OCI-LY1 (cell line): Measurements from ENCODE around the gene STK4.
"Not testable (repeated sequence)": the region's sequence is repeated elsewhere in the genome, so short reads cannot be mapped to it uniquely, and the experiment has no call there.

Experiments used
- H2AFZ ChIP-seq: fragments of 200-600 bp; sonication (generic), shearing (Covaris generic); 2 replicates; pipeline ENCODE4 v1.6.0; 2014; ENCODE audit warnings: antibody characterized with exemption, mild to moderate bottlenecking, low read length
- H3F3A ChIP-seq: fragments of 200-600 bp; sonication (generic), shearing (Covaris generic); 2 replicates; pipeline ENCODE4 v1.6.0; 2014; ENCODE audit warnings: mild to moderate bottlenecking, antibody characterized with exemption, low read length, moderate library complexity; ENCODE audit not compliant: insufficient read depth
- H3K27ac ChIP-seq: fragments of 200-600 bp; sonication (generic); 2 replicates; pipeline ENCODE4 v1.5.1; 2014; ENCODE audit warnings: low read length, mixed run types, mild to moderate bottlenecking, low read depth; ENCODE audit not compliant: poor library complexity, severe bottlenecking
- H3K27me3 ChIP-seq: fragments of 200-600 bp; sonication (generic); 2 replicates; pipeline ENCODE4 v1.6.0; 2014; ENCODE audit warnings: antibody characterized with exemption, mild to moderate bottlenecking, low read length, moderate library complexity; ENCODE audit not compliant: insufficient read depth
- H3K36me3 ChIP-seq: fragments of 200-600 bp; sonication (generic); 2 replicates; pipeline ENCODE4 v1.6.1; 2014; ENCODE audit warnings: mild to moderate bottlenecking, antibody characterized with exemption, low read length, moderate library complexity, mixed read lengths; ENCODE audit not compliant: insufficient read depth
- H3K4me1 ChIP-seq: fragments of 200-600 bp; sonication (generic); 2 replicates; pipeline ENCODE4 v1.5.1; 2014; ENCODE audit warnings: mild to moderate bottlenecking, low read length, moderate library complexity; ENCODE audit not compliant: insufficient read depth, severe bottlenecking
- H3K4me2 ChIP-seq: fragments of 200-600 bp; sonication (generic), shearing (Covaris generic); 2 replicates; pipeline ENCODE4 v1.6.1; 2014; ENCODE audit warnings: low read length
- H3K4me3 ChIP-seq: fragments of 200-600 bp; sonication (generic); 2 replicates; pipeline ENCODE4 v1.5.1; 2014; ENCODE audit warnings: low read length, low read depth, mild to moderate bottlenecking, mixed read lengths; ENCODE audit not compliant: poor library complexity, severe bottlenecking
- H3K79me2 ChIP-seq: fragments of 200-600 bp; shearing (Covaris generic); 2 replicates; pipeline ENCODE4 v1.6.1; 2016; ENCODE audit warnings: mixed run types, low read length, mixed read lengths; ENCODE audit not compliant: insufficient read depth
- H3K9ac ChIP-seq: fragments of 200-600 bp; sonication (generic), shearing (Covaris generic); 2 replicates; pipeline ENCODE4 v1.6.1; 2014; ENCODE audit warnings: mild to moderate bottlenecking, low read length, mixed read lengths
- H3K9me2 ChIP-seq: fragments of 200-600 bp; sonication (generic), shearing (Covaris generic); 2 replicates; pipeline ENCODE4 v1.6.1; 2014; ENCODE audit warnings: low read depth, mild to moderate bottlenecking, low read length, mixed read lengths
- H3K9me3 ChIP-seq: fragments of 200-600 bp; shearing (Covaris generic); 2 replicates; pipeline ENCODE4 v1.6.1; 2014; ENCODE audit warnings: low read length, mixed read lengths
- H4K20me1 ChIP-seq: fragments of 200-600 bp; sonication (generic), shearing (Covaris generic); 2 replicates; pipeline ENCODE4 v1.6.0; 2016; ENCODE audit warnings: mild to moderate bottlenecking, low read length; ENCODE audit not compliant: insufficient read depth
- CTCF ChIP-seq: fragments of 200-600 bp; sonication (generic), shearing (Covaris generic); IDR thresholded peaks from 2 replicates; pipeline ENCODE4 v1.5.1; 2017; ENCODE audit warnings: mild to moderate bottlenecking, antibody characterized with exemption, low read length, moderate library complexity, mixed read lengths
- EZH2 ChIP-seq: fragments of 200-600 bp; sonication (generic), shearing (Covaris generic); IDR thresholded peaks from 2 replicates; pipeline ENCODE4 v1.8.0; 2017; ENCODE audit warnings: borderline replicate concordance, mixed run types, mild to moderate bottlenecking, antibody characterized with exemption, low read length, moderate library complexity, mixed read lengths

The STK4 gene

GRCh38 chr20:45059022-45059728 is 92.9 kb downstream of the STK4 start:
- H3K9ac ChIP-seq, result no peak overlapping the region
- no peaks in the 10 kb centered on the region for H4K20me1 ChIP-seq
- H3K4me3 ChIP-seq, result no peak overlapping the region
- no peaks in the 10 kb centered on the region for H3K9me3 ChIP-seq
- H3F3A ChIP-seq, result no peaks in the 10 kb centered on the region
- H3K36me3 ChIP-seq, result peaks cover 75% of the 10 kb centered on the region
- no peaks in the 10 kb centered on the region for H3K4me1 ChIP-seq
- H2AFZ ChIP-seq, result no peak overlapping the region
- H3K4me2 ChIP-seq, result no peak overlapping the region
- H3K9me2 ChIP-seq, result no peaks in the 10 kb centered on the region
- no peak for TF ChIP-seq CTCF
- TF ChIP-seq EZH2, result no peak
- H3K27me3 ChIP-seq, result no peaks in the 10 kb centered on the region
- H3K27ac ChIP-seq, result no peak overlapping the region
- peaks cover 9% of the 10 kb centered on the region; the same call in 1 of the 2 replicates for H3K79me2 ChIP-seq

GRCh38 chr20:45060294-45060693 is 94.0 kb downstream of the STK4 start:
- peaks cover 68% of the 10 kb centered on the region for H3K36me3 ChIP-seq
- no peak overlapping the region for H3K4me2 ChIP-seq
- H3K9me2 ChIP-seq, result no peaks in the 10 kb centered on the region
- no peaks in the 10 kb centered on the region for H3K9me3 ChIP-seq
- no peaks in the 10 kb centered on the region for H3F3A ChIP-seq
- H4K20me1 ChIP-seq, result no peaks in the 10 kb centered on the region
- no peaks in the 10 kb centered on the region for H3K4me1 ChIP-seq
- H2AFZ ChIP-seq, result no peak overlapping the region
- H3K27me3 ChIP-seq, result no peaks in the 10 kb centered on the region
- no peak overlapping the region for H3K27ac ChIP-seq
- no peak overlapping the region for H3K9ac ChIP-seq
- peaks cover 17% of the 10 kb centered on the region; the same call in 1 of the 2 replicates for H3K79me2 ChIP-seq
- no peak overlapping the region for H3K4me3 ChIP-seq
- TF ChIP-seq CTCF (no peak), EZH2 (no peak)

- no peak for TF ChIP-seq CTCF
- Histone ChIP-seq H3K4me1 (no peaks in the 10 kb centered on the region), H4K20me1 (no peaks in the 10 kb centered on the region), H3F3A (no peaks in the 10 kb centered on the region), H3K9me3 (no peaks in the 10 kb centered on the region), H3K9ac (no peak overlapping the region), H3K4me3 (no peak overlapping the region), H3K9me2 (no peaks in the 10 kb centered on the region), H3K36me3 (peaks cover 66% of the 10 kb centered on the region), H2AFZ (no peak overlapping the region), H3K4me2 (no peak overlapping the region), H3K79me2 (peaks cover 21% of the 10 kb centered on the region), H3K27ac (no peak overlapping the region), H3K27me3 (no peaks in the 10 kb centered on the region)
Observed at GRCh38 chr20:45061244-45061643, 94.9 kb downstream of the STK4 start.

GRCh38 chr20:45063107-45063506 is 96.8 kb downstream of the STK4 start:
- not testable (repeated sequence) for H3K4me2 ChIP-seq, H3K27me3 ChIP-seq, H3K9ac ChIP-seq, H3K9me3 ChIP-seq, H3K4me1 ChIP-seq, H3K27ac ChIP-seq, H3K9me2 ChIP-seq, H3F3A ChIP-seq, H3K4me3 ChIP-seq, H4K20me1 ChIP-seq, H2AFZ ChIP-seq
- peaks cover 27% of the 10 kb centered on the region for H3K79me2 ChIP-seq
- peaks cover 66% of the 10 kb centered on the region for H3K36me3 ChIP-seq
